HepG2 (cell line): Measurements from ENCODE around the gene ANKRD53. TPM values are rescaled to one million over a fixed set of nuclear protein-coding genes. Genes with fewer than 3 reads are reported as not detected.

ENCODE experiments used
- AHR ChIP-seq: IDR thresholded peaks from 2 replicates; pipeline ENCODE4 v1.6.1; 2018; ENCODE audit warnings: missing genetic modification reagents, missing compliant biosample characterization
- DPF2 ChIP-seq: sonication (generic); formaldehyde crosslinking; IDR thresholded peaks from 2 replicates; pipeline ENCODE4 v1.4.0; 2020; ENCODE audit warnings: mild to moderate bottlenecking, low read depth, missing genetic modification reagents, borderline replicate concordance
- HNRNPL ChIP-seq: fragments of 200-400 bp; formaldehyde crosslinking; IDR thresholded peaks from 2 replicates; pipeline ENCODE4 v1.6.1; 2017; ENCODE audit warnings: mild to moderate bottlenecking, low read depth, low read length
- KDM3A ChIP-seq: IDR thresholded peaks from 2 replicates; pipeline ENCODE4 v1.6.1; 2018; ENCODE audit warnings: low read depth, missing compliant biosample characterization
- KDM4B ChIP-seq: sonication (generic); formaldehyde crosslinking; IDR thresholded peaks from 2 replicates; pipeline ENCODE4 v1.4.0; 2020; ENCODE audit warnings: missing genetic modification reagents
- KDM5A ChIP-seq: fragments of 200-600 bp; sonication (generic); IDR thresholded peaks from 2 replicates; pipeline ENCODE4 v1.7.0; 2018; ENCODE audit warnings: antibody characterized with exemption, mild to moderate bottlenecking, low read length, borderline replicate concordance
- KLF13 ChIP-seq: sonication (generic); formaldehyde crosslinking; IDR thresholded peaks from 2 replicates; pipeline ENCODE4 v1.4.0; 2020; ENCODE audit warnings: mild to moderate bottlenecking, missing genetic modification reagents
- MIER2 ChIP-seq: IDR thresholded peaks from 2 replicates; pipeline ENCODE4 v1.6.1; 2016; ENCODE audit warnings: missing biosample characterization, missing genetic modification reagents
- PCBP2 ChIP-seq: fragments of 200-400 bp; formaldehyde crosslinking; optimal IDR thresholded peaks from 2 replicates; pipeline ENCODE3; 2018; ENCODE audit warnings: low read length, low read depth; ENCODE audit not compliant: poor library complexity, severe bottlenecking
- TGIF2 ChIP-seq: IDR thresholded peaks from 2 replicates; pipeline ENCODE4 v1.6.1; 2016; ENCODE audit warnings: control low read depth, missing compliant biosample characterization
- ZNF232 ChIP-seq: sonication (generic); formaldehyde crosslinking; IDR thresholded peaks from 2 replicates; pipeline ENCODE4 v1.4.0; 2020; ENCODE audit warnings: missing genetic modification reagents, borderline replicate concordance
- ZNF34 ChIP-seq: sonication (generic); formaldehyde crosslinking; IDR thresholded peaks from 2 replicates; pipeline ENCODE4 v1.4.0; 2020; ENCODE audit warnings: mild to moderate bottlenecking, missing genetic modification reagents, borderline replicate concordance
- ZNF703 ChIP-seq: sonication (generic); formaldehyde crosslinking; IDR thresholded peaks from 2 replicates; pipeline ENCODE4 v1.5.1; 2020; ENCODE audit warnings: missing genetic modification reagents, mild to moderate bottlenecking, moderate library complexity, borderline replicate concordance
- ZNF75D ChIP-seq: sonication (generic); formaldehyde crosslinking; IDR thresholded peaks from 2 replicates; pipeline ENCODE4 v1.8.1; 2023; ENCODE audit warnings: missing genetic modification reagents, mild to moderate bottlenecking, borderline replicate concordance
- ZNF788 ChIP-seq: sonication (generic); formaldehyde crosslinking; IDR thresholded peaks from 2 replicates; pipeline ENCODE4 v1.5.0; 2020; ENCODE audit warnings: mild to moderate bottlenecking, missing genetic modification reagents, borderline replicate concordance
- polyA plus RNA-seq, 8 experiments: library from polyadenylated mRNA; depleted of rRNA in 3 of 8; stranded (reverse) in 7 of 8; unstranded in 1 of 8; fragments of >200 nt; fragmentation: Illumina TruSeq in 4 of 8; extraction: Trizol in 4 of 8; gene quantifications; 2 replicates each; pipeline versions ENCODE4 v1.2.1 to v1.2.3, GENCODE V29; 2011 to 2016; ENCODE audit warnings: low read depth in 4 of 8, missing spikeins in 1 of 8, mixed read lengths in 1 of 8; ENCODE audit not compliant: insufficient read depth in 1 of 8
- total RNA-seq, 5 experiments: library from RNA; depleted of rRNA; stranded (reverse); fragments of >200 nt; fragmentation: Illumina TruSeq; extraction: Trizol; gene quantifications; 2 replicates each; pipeline ENCODE4 v1.2.3, GENCODE V29; 2016; ENCODE audit warnings: low read depth in 1 of 5
- TF ChIP-seq, protein P1 (sequence below): sonication (generic); formaldehyde crosslinking; IDR thresholded peaks from 2 replicates; pipeline ENCODE4 v1.5.0; 2020; ENCODE audit warnings: mild to moderate bottlenecking, missing genetic modification reagents
- TF ChIP-seq, protein P2 (sequence below): sonication (generic); formaldehyde crosslinking; IDR thresholded peaks from 2 replicates; pipeline ENCODE4 v1.8.0; 2022; ENCODE audit warnings: low read depth, missing genetic modification reagents
- TF ChIP-seq, protein P3 (sequence below): sonication (generic); formaldehyde crosslinking; IDR thresholded peaks from 2 replicates; pipeline ENCODE4 v1.4.0; 2020; ENCODE audit warnings: missing genetic modification reagents, mild to moderate bottlenecking, borderline replicate concordance
- TF ChIP-seq, protein P4 (sequence below): sonication (generic); formaldehyde crosslinking; conservative IDR thresholded peaks from 2 replicates; pipeline ENCODE4 v1.4.0; 2020; ENCODE audit warnings: mild to moderate bottlenecking, missing genetic modification reagents, moderate library complexity

ANKRD53 gene
- total and polyA plus RNA-seq, 2 of the 13 experiments (the other 11 are each of a cell fraction or from before 2014, with no cell fraction given), result 0.15 TPM; not detected in 1

DNA sequence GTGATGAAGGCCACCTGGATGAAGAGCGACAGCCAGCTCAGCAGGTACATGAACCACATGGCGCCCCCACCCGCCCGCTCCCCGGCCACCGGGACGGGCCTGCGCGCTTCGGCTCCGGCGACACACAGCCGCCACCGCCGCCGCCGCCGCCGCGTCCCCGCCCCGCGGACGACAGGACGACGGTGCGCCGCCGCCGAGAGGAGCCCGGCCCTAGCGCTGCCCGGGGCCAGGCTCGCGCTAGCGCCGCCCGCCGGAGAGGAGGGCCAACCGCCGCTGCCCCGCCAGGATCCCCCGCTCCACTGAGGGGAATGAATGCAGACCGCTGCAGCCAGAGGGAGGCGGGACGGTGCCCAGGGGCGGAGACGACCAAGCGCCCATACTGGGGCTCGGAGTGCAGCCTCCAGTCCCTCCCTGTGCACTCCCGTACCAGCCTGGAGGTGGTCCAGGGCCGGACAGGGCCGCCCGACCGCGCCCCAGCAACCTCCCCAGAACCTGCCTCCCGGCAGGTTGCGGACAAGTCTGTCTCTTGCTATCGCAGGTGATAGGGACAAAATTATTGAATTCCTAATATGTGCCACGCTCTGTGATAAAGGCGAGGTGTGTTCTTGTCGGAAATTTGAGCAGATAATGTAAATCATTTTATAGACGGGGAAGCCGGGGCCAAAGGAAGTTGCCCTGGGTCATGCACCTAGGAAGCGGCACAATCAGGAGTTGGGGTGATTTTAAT lies 16.4 kb downstream of the ANKRD53 start, which contains the start of gene TEX261 (continued):
- TF ChIP-seq, protein P1, sequence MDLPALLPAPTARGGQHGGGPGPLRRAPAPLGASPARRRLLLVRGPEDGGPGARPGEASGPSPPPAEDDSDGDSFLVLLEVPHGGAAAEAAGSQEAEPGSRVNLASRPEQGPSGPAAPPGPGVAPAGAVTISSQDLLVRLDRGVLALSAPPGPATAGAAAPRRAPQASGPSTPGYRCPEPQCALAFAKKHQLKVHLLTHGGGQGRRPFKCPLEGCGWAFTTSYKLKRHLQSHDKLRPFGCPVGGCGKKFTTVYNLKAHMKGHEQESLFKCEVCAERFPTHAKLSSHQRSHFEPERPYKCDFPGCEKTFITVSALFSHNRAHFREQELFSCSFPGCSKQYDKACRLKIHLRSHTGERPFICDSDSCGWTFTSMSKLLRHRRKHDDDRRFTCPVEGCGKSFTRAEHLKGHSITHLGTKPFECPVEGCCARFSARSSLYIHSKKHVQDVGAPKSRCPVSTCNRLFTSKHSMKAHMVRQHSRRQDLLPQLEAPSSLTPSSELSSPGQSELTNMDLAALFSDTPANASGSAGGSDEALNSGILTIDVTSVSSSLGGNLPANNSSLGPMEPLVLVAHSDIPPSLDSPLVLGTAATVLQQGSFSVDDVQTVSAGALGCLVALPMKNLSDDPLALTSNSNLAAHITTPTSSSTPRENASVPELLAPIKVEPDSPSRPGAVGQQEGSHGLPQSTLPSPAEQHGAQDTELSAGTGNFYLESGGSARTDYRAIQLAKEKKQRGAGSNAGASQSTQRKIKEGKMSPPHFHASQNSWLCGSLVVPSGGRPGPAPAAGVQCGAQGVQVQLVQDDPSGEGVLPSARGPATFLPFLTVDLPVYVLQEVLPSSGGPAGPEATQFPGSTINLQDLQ (CRISPR knock-in tag), result 0 out of 2 replicates have a peak, but pooled peaks have one; percentile 32
- TF ChIP-seq TGIF2 (CRISPR knock-in tag) (no peak), DPF2 (CRISPR knock-in tag) (no peak), AHR (CRISPR knock-in tag) (no peak), KDM4B (CRISPR knock-in tag) (no peak), MIER2 (CRISPR knock-in tag) (no peak), PCBP2 (no peak), ZNF34 (0 out of 2 replicates have a peak, but pooled peaks have one; percentile 83), KLF13 (CRISPR knock-in tag) (no peak), ZNF703 (CRISPR knock-in tag) (no peak), ZNF232 (CRISPR knock-in tag) (no peak), KDM5A (no peak), KDM3A (CRISPR knock-in tag) (0 out of 2 replicates have a peak, but pooled peaks have one; percentile 9), ZNF788 (CRISPR knock-in tag) (peak; percentile 52; the same call in 1 of the 2 replicates), HNRNPL (peak; percentile 88), ZNF75D (no peak)
- TF ChIP-seq, protein P2, sequence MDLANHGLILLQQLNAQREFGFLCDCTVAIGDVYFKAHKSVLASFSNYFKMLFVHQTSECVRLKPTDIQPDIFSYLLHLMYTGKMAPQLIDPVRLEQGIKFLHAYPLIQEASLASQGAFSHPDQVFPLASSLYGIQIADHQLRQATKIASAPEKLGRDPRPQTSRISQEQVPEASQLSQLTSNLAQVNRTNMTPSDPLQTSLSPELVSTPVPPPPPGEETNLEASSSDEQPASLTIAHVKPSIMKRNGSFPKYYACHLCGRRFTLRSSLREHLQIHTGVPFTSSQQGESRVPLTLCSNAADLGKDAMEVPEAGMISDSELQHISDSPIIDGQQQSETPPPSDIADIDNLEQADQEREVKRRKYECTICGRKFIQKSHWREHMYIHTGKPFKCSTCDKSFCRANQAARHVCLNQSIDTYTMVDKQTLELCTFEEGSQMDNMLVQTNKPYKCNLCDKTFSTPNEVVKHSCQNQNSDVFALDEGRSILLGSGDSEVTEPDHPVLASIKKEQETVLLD (CRISPR knock-in tag), result peak; percentile 97
- TF ChIP-seq, protein P3, sequence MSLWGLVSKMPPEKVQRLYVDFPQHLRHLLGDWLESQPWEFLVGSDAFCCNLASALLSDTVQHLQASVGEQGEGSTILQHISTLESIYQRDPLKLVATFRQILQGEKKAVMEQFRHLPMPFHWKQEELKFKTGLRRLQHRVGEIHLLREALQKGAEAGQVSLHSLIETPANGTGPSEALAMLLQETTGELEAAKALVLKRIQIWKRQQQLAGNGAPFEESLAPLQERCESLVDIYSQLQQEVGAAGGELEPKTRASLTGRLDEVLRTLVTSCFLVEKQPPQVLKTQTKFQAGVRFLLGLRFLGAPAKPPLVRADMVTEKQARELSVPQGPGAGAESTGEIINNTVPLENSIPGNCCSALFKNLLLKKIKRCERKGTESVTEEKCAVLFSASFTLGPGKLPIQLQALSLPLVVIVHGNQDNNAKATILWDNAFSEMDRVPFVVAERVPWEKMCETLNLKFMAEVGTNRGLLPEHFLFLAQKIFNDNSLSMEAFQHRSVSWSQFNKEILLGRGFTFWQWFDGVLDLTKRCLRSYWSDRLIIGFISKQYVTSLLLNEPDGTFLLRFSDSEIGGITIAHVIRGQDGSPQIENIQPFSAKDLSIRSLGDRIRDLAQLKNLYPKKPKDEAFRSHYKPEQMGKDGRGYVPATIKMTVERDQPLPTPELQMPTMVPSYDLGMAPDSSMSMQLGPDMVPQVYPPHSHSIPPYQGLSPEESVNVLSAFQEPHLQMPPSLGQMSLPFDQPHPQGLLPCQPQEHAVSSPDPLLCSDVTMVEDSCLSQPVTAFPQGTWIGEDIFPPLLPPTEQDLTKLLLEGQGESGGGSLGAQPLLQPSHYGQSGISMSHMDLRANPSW, result no peak
- TF ChIP-seq, protein P4, sequence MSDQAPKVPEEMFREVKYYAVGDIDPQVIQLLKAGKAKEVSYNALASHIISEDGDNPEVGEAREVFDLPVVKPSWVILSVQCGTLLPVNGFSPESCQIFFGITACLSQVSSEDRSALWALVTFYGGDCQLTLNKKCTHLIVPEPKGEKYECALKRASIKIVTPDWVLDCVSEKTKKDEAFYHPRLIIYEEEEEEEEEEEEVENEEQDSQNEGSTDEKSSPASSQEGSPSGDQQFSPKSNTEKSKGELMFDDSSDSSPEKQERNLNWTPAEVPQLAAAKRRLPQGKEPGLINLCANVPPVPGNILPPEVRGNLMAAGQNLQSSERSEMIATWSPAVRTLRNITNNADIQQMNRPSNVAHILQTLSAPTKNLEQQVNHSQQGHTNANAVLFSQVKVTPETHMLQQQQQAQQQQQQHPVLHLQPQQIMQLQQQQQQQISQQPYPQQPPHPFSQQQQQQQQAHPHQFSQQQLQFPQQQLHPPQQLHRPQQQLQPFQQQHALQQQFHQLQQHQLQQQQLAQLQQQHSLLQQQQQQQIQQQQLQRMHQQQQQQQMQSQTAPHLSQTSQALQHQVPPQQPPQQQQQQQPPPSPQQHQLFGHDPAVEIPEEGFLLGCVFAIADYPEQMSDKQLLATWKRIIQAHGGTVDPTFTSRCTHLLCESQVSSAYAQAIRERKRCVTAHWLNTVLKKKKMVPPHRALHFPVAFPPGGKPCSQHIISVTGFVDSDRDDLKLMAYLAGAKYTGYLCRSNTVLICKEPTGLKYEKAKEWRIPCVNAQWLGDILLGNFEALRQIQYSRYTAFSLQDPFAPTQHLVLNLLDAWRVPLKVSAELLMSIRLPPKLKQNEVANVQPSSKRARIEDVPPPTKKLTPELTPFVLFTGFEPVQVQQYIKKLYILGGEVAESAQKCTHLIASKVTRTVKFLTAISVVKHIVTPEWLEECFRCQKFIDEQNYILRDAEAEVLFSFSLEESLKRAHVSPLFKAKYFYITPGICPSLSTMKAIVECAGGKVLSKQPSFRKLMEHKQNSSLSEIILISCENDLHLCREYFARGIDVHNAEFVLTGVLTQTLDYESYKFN, result peak; percentile 34
